Testis (tissue), 2 donors: ENCODE results near the gene RIC1.

Experiments
- CTCF ChIP-seq, 3 experiments: fragments of 450-650 bp in 2 of 3; fragments of 200-600 bp in 1 of 3; sonication (generic) in 1 of 3; IDR thresholded peaks; one replicate each; pipeline ENCODE4 v1.5.1; 2016 to 2019; ENCODE audit warnings: antibody characterized with exemption in 3 of 3, mild to moderate bottlenecking in 2 of 3, moderate library complexity in 1 of 3
- POLR2A ChIP-seq: fragments of 450-650 bp; IDR thresholded peaks from one replicate; pipeline ENCODE4 v1.6.1; 2017; ENCODE audit warnings: antibody characterized with exemption, mild to moderate bottlenecking, moderate library complexity

- TF ChIP-seq CTCF (IDR thresholded peaks at IDR 0.05), result no peak
- no peak for TF ChIP-seq POLR2A
These were observed 135.4 kb downstream of the RIC1 start for GRCh38 chr9:5764130-5764868.
